ENCODE data around the gene MACROH2A1. TPM values are rescaled to one million over a fixed set of nuclear protein-coding genes. Genes with fewer than 3 reads are reported as not detected.

MACROH2A1 gene
- total RNA-seq, 1 donor from 2014 or later: 170 TPM

DNA sequence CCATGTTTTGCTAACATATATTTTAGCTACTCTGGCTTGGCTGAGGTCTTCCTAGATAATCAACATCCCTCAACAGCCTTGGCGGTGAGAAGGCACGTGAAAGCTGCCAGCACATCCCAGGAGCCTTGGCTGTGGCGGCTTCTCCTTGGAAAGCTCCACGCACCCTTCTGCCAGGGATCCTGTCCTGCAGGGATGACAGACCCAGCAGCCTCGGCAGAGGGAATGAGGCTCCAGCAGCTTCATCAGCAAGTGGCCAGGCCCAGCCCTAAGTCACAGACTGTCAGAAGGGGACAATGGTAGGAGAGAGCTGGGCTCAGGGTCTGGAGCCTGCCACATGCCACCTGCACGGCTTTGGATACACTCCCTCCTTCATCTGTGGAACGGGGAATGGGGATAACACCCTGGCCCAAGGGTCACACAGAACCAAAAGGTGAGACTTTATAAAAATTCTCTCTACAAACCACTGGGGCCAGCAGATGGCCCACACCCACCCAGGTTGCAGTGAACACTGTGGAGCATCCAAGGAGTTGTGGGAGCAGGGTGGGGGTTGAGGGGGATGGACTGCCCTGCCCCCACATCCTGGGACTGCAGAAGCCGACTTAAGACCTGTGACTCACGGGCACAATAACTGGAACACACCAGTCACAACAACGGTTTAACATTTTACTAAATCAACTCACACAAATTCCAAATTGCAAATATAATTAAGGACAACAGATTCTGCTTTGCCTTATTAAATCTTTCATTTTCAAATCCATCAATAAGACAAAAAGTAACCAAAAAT lies 65.1 kb downstream of the MACROH2A1 start:
- no peak for DNase-seq (ENCODE audit: low spot score)

- DNase-seq (ENCODE audit: low spot score): no peak
Measured at GRCh38 chr5:135332519-135333150, 66.4 kb downstream of the MACROH2A1 start.

- no peak for DNase-seq (ENCODE audit: low spot score)
Measured at GRCh38 chr5:135331612-135332011, 67.4 kb downstream of the MACROH2A1 start.

DNA sequence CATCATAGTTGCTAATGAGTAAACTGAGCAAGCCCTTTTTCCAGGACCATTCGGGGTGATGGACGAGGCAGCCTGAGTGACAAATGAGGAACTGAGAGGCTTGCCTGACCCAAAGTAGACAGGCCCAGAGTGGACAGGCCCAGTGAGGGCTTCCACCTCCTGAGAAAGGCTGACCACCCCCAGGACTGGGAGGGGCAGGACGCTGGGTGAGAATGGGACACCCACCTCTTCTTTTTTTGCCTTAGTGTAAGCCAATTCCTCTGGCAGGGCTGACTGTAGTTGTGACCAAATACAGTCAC lies 68.3 kb downstream of the MACROH2A1 start:
- DNase-seq (ENCODE audit: low spot score): no peak

- DNase-seq (ENCODE audit: low spot score): no peak
Measured at GRCh38 chr5:135329913-135330797, 68.9 kb downstream of the MACROH2A1 start.

DNA sequence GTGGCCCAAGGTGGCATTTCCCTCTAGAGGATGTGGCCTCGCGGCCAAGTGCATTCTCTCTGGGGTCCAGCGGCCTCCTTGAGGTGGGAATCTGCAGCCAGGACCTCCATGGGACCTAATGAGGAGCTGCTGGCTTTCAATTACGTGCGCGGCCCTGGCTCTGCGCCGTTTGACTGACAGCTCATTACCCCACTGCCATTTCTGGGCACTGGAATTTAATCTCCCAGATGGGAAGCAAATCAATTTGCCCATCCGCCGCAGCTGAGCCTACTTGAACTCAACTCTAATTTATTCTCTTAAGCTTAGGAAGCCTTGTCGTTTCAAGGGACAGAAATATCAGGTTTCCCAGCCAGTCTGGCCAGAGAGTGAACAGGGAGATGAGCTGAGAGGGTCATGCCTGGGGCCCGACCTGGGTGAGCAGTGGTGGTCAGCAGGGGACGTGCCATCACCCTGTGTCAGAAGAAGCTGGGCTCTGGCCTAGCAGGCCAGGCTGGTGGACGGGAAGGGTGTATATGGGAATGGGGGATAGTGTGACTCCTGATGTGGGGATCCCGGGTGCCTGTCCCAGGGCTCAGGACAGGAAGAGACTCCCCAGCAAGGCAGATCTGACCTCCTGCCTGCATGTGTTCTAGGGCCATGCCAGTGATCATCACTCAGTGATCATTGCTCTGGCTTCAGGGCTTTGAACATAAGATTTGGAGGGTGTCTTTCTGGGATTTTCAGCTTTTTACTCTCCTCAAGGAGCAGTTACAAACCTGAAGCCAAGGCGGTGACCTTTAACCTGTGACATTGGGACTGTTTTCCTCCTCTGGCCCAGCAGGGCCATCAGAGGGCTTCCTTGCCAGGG lies 69.7 kb downstream of the MACROH2A1 start:
- DNase-seq (ENCODE audit: low spot score): no peak

GRCh38 chr5:135328128-135328687 lies 70.8 kb downstream of the MACROH2A1 start:
- no peak for DNase-seq (ENCODE audit: low spot score)

DNA sequence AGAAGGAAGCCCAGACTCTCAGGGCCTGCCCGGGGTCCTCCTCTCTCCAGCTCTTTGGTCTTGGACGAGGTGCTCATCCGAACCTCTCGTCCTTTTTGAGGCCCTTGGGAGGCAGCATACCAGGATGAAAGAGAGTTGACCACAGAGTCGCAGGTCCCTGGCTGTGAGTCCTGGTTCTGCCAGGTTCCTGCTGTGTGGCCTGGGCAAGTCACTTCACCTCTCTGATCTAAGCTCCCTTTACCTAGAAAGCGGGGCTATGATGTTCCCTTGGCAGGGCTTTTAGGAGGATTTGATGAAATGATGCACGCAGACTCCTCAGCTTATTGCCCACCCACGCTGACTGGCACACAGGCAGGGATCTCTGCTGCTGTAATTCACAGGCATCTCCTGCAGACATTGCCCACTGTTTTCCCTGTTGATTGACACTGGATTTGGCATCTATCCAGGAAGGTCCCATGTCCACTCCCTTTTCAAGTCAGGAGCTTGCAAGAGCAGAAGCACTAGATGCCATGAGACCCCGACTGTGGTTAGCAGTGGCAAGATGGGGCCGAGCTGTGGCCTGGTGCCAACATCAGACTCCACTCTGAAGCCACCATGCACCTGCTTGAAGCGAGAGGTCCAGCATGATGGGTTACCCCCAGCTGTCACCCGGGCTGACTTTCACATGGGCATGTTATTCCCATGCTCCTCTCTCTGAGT lies 71.5 kb downstream of the MACROH2A1 start:
- DNase-seq (ENCODE audit: low spot score): peak; percentile 20

GRCh38 chr5:135326296-135327254 lies 72.5 kb downstream of the MACROH2A1 start:
- DNase-seq (ENCODE audit: low spot score): peak; percentile 87

DNA sequence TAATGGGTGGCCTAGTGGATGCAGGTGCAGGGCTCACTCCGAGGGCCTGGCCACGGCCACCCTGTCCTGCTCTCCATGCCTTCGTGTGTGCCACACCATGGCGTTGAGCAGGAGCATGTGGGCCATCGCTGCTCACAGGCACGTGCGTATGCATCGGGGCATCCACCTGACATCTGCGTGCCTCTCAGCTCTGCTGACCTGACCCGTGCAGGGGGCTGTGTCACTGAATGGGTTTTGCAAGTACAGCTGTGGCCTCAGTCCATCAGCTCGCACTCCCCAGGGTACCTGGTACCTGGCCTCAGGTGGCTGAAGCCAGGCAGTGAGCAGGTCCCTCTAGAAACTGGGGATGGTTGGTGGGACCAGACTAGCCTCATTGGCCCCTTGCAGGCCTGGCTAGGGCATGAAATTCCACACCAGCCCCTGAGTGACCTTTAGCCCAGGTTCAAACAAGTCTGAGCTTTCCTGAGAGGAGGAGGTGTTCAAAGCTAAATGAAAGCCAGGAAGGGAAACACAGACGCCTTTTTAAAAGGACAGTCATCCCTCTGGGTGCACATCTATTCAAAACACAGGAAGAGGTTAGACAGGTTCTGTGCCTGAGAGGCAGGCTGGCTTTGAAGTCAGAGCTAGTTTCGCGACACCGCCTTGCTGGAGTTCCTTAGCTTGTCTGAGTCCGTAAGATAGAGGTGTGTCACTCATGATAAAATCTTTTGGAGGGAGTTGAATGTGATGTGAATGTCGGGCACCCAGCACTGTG lies 74.0 kb downstream of the MACROH2A1 start:
- DNase-seq (ENCODE audit: low spot score): peak; percentile 83

DNA sequence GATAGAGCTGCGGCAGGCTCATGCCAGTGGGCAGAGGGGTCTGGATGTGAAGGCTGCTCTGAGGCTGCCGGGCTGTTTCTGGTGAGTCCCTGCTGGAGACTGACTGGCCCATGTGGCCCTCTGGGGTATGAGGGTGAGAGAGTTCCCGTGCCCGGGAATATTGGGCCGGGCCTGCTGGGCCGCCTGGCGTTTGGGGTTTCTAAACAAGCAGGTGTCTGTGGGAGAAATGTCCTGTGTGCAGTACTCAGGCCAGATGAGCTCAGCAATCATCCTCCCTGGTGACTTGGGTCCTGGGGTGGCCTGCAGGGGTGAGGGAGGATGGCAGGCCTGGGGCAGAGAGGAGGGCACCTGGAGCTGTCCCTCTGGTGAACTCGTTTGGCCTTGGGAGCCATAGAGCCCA lies 74.9 kb downstream of the MACROH2A1 start:
- peak; percentile 86 for DNase-seq (ENCODE audit: low spot score)

DNA sequence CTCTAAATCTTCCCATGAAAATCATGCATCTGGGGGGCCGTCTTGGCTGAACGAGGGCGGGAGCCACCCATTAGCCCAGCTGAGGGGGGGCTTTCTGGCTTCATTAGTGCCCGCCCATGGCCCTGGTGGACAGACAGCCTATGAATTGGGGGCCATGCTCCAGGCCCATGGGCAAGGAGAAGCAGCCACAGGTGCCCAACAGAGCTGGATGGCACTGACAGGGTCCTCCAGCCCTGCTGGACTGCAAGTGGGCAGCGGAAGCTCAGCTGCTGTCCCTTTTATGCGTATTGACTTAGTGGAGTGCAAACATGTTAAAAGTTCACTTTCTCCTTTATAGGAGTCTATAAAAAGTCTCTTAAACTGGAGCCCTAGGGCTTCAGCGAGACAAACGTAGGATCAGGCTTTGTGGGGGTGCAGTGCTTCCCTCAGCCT lies 75.3 kb downstream of the MACROH2A1 start:
- peak; percentile 60 for DNase-seq (ENCODE audit: low spot score)

GRCh38 chr5:135323227-135323626 lies 75.8 kb downstream of the MACROH2A1 start:
- DNase-seq (ENCODE audit: low spot score): peak; percentile 49

GRCh38 chr5:135322744-135323143 lies 76.3 kb downstream of the MACROH2A1 start:
- no peak for DNase-seq (ENCODE audit: low spot score)

DNA sequence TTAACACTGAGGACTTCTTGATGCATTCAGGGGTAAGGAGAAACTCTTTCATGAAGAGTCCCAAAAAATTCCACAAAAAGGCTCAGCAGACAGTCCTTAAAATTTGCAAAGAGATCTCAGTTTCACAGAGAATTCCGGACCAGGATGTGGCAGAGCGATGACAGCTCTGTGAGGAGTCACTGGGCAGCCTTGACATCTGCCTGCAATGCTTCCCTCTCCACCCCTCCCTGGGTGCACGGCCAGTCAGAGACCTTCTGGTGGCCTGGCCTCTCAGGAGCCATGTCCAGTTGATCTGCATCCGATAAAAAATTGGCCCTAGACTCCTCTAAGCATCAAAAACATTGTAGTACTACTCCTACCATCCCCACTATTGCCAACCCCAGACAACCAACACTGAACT lies 76.8 kb downstream of the MACROH2A1 start:
- DNase-seq (ENCODE audit: low spot score): no peak

DNA sequence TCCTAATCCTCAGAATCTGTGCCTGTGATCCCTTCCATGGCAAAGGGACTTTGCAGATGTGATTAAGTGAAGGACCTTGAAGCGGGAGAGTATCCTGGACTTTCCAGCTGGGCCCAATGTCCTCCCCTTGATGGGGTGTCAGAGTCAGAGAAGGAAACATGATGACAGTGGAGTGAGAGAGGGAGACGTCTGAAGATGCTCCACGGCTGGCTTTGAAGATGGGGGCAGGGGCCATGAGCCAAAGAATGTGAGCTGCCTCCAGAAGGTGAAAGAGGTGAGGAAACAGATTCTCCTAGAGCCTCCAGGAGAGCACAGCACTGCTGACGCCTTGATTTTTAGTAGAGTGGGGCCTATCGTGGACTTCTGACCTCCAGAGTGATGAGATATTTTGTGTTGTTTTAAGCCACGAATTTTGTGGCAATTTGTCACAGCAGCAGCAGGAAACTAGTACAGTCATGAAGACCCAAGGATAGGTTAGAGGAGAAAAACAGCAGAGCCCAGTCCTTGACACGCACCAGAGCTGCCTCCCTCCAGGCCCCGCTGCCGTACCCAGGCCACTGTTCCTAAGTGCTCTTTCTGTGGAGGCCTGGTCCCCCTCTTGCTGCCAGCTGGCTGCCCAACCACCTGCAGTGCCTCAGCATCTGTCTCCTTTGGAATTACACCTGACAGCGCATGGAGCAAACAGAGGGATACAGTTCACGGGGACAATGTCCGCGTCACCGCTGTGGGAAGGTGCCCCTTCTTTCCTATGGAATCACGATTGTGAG lies 78.1 kb downstream of the MACROH2A1 start:
- peak; percentile 73 for DNase-seq (ENCODE audit: low spot score)

GRCh38 chr5:135319928-135320606 lies 79.0 kb downstream of the MACROH2A1 start:
- peak; percentile 84 for DNase-seq (ENCODE audit: low spot score)
